PC-9 (cell line): ENCODE results near the gene NRROS.

Experiments
- EZH2 ChIP-seq: fragments of 200-600 bp; sonication (generic); IDR thresholded peaks from 2 replicates; pipeline ENCODE4 v1.8.0; 2017; ENCODE audit warnings: antibody characterized with exemption, low read depth
- TF ChIP-seq, protein P1 (sequence below): fragments of 200-600 bp; sonication (generic); conservative IDR thresholded peaks from 2 replicates; pipeline ENCODE4 v1.6.1; 2017; ENCODE audit warnings: mixed run types, antibody characterized with exemption, mild to moderate bottlenecking, moderate library complexity

DNA sequence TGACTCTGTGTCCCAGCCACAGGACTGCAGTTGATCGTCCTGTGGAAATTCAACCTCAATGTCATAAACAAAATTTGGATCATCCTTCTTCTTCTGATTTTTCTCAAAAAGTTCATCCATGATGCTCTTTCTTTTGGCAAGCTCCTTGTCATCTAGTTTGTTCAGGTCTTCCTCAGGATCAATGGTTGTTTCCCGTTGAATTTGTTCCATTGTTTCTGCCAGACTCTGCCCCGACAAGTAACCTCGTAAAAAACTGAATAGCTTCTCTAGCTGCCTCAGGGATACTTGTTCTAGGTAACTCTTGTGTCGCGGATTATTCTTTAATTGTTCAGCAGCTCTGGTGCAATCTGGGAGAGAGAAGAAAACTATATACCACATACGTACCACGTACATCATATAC lies 68.1 kb downstream of the NRROS start:
- no peak for TF ChIP-seq EZH2
- TF ChIP-seq, protein P1, sequence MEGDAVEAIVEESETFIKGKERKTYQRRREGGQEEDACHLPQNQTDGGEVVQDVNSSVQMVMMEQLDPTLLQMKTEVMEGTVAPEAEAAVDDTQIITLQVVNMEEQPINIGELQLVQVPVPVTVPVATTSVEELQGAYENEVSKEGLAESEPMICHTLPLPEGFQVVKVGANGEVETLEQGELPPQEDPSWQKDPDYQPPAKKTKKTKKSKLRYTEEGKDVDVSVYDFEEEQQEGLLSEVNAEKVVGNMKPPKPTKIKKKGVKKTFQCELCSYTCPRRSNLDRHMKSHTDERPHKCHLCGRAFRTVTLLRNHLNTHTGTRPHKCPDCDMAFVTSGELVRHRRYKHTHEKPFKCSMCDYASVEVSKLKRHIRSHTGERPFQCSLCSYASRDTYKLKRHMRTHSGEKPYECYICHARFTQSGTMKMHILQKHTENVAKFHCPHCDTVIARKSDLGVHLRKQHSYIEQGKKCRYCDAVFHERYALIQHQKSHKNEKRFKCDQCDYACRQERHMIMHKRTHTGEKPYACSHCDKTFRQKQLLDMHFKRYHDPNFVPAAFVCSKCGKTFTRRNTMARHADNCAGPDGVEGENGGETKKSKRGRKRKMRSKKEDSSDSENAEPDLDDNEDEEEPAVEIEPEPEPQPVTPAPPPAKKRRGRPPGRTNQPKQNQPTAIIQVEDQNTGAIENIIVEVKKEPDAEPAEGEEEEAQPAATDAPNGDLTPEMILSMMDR, result no peak
